Skeletal muscle cell (primary cell): Measurements from ENCODE around the gene SP3.

Experiments used
- DNase-seq: peaks from one replicate; pipeline ENCODE4 v3.0.0-alpha.2; 2010; ENCODE audit warnings: low read depth
- H3K4me3 ChIP-seq: 2 replicates; pipeline ENCODE4 v1.5.1; 2011; ENCODE audit warnings: low read depth, mild to moderate bottlenecking, control low read depth, low read length, moderate library complexity

The SP3 gene

DNA sequence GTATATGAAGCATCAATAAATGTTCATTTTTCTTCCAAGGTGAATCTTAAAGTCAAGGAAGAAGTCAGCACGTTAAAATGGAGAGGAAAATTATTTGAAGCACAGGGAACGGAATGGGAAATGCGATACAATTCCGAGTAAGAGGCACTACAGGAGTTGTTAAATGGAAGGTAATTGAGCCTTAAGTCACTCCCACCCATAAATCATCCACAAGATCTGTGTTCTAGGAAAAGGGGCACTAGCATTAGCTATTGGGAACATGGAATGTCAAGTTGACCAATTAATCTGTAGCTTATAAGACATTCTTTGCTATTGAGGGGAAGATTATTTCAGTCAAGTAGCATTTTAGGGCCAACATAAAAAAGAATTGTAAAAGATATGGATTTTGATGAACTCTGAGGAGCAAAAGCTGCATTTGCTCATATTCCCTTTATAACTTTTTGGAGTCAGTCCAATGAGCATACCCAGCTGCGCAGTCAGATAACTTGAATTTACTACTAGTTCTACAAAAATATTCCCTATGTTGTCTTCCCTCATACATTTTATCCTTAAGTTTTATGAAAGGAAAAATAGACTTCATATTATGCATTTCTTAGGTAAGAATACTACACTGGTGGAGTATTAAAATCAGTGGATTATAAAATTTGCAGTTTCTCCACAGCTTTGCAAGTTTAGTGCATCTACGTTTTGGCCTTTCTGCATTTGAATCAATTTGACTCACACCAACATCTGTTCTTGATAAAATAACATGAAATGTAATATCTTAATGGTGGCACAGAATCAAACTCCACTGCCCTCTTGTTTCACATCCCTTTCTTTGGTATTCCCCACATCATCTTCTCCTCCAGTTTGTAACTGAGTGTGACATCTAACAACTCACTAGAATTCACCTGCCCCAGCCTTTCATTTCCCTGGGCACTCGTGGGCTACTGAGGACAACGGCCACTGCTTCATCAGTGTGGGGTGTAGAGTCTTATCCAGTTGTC lies 95.6 kb downstream of the SP3 start:
- no peak for DNase-seq

GRCh38 chr2:173868406-173868805 lies 96.8 kb downstream of the SP3 start:
- no peak for DNase-seq
- no peak overlapping the region for H3K4me3 ChIP-seq

More for the DNA sequence above, 95.6 kb downstream of the SP3 start:
- no peak overlapping the region for H3K4me3 ChIP-seq

DNA sequence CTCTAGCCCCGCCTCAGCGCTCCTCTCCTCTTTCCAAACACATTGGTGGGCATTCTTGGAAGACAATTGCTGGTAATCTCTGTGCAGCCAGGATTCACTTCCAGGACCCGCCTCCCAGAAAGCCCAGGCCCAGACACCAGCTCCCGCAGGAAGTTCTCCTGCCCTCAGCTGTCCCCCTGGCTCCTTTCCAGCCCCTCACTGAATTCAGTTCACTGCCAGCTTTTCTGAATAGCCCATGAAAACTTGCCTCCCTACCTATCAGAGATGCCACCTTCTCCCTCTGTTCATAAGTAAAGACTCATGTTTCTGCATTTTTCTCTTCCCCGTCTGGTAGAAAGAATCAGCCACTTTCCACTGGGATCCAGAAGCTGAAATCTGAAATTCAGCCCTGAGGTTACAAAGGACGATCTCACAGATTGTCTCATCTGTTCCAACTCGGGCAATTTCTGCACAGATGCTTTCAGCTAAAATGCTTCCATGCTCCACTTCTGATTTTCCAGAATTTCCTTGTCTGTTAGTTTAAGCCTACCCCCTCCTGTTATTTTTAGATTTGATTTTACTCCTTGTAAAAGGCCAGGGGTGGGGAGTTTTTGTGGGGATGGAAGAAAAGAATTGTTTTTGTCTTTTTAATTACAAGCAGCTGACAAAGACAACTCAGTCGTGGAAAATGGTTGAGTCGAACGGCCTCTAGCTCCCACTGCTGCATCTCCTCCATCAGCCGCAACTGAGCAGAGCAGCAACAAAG lies 98.1 kb downstream of the SP3 start:
- H3K4me3 ChIP-seq = no peak overlapping the region
- no peak for DNase-seq

- H3K4me3 ChIP-seq = no peak overlapping the region
- DNase-seq = no peak
Measured at GRCh38 chr2:173865971-173866873, 99.0 kb downstream of the SP3 start.

DNA sequence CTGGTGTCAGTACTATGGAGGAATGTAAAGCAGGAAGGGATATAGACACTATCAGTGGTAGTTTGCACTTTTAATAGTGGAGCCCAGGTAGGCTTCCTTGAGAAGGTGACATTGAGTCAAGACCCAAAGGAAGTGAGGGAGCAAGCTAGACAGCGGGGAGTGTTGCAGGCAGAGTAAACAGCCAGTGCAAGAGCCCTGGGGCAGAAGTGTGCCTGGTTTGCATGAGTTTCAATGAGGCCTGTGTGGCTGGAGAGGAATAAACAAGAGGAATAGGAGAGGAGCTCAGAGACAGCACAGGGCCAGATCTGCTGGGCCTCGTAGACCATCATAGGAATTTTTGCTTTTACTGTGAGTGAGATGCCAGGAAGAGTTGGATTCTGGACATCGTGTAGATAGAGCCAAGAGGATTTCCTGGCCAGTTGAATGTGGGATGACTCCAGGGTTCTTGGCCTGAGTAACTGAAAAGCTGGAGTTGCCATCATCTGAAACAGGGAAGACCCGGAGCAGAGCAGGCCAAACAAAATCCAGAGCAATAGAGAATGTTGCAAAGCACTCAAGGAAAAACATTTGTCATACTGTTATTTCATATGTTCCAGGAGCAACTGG lies 102.5 kb downstream of the SP3 start:
- DNase-seq = no peak
- no peak overlapping the region for H3K4me3 ChIP-seq

DNA sequence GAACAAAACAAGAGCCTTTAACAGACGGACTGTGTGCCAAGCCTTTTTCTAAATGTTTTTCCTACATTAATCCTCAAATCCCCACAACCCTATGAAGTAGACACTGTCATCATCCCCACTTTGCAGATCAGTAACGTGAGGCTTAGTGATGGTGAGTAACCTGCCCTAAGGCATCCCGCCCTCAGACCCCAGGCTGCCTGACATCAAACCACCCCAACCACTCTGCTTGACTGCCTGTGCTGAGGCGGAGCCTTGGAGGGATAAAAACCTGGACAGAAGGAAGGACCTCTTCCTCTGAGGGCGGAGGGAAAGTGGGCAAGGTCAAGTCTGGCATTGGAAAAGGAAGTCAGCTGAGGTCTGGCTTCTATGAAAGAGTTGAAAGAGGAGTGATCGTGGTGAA lies 104.6 kb downstream of the SP3 start:
- H3K4me3 ChIP-seq = no peak overlapping the region
- no peak for DNase-seq

DNA sequence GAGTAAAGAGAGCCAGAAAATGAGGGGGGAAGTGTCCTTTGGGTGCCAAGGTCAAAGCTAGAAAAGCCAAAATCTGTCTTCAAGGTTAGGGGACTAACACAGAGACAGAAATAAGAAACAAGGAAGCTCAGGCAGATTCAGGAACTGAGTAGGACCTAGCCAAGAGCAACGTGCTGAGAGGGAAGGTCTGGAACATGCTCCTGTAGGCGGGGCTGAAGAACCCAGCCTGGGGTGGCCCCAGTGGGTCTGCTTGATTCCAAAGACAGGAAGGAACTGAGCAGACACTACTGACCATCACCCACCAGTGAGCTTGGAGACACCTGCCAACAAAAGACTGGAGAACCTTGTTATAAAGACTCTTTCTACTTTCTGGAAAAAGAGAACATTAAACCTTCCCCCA lies 105.1 kb downstream of the SP3 start:
- DNase-seq = no peak
- no peak overlapping the region for H3K4me3 ChIP-seq

DNA sequence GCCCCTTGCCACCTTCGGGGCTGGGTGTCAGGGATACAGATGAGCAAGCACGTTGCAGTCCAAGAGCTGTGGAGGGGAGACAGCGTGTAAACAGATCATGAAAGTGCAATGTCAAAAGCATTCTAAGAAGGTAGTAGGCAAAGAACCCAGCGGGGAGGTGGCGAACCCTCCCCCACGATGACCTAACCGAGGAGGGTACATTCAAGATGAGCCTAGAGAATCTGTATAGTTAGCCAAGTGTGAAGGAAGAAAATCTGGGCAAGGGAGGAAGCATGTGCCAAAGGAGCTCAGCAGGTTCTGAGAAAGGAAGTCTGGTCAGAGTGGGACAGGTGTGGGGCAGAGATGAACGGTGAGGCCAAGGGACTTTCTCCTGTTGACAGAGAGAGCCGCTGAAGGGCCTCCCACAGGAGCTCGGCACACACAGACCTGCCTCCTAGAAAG lies 106.9 kb downstream of the SP3 start:
- H3K4me3 ChIP-seq = no peak overlapping the region
- DNase-seq = no peak
